Mucosa of rectum (tissue), 2 donors: ENCODE data around the gene SOCS1.

Source experiments
- H3K27ac ChIP-seq, 2 donors: one replicate each; pipeline ENCODE4 v1.7.0; 2013; ENCODE audit warnings: inconsistent platforms in 2 of 2, low read depth in 2 of 2, low read length in 2 of 2
- H3K27me3 ChIP-seq, 2 donors: one replicate each; pipeline ENCODE4 v1.7.0; 2013; ENCODE audit warnings: low read length in 2 of 2; ENCODE audit not compliant: control insufficient read depth in 2 of 2, insufficient read depth in 2 of 2
- H3K36me3 ChIP-seq, 2 donors: one replicate each; pipeline ENCODE4 v1.7.0; 2013; ENCODE audit warnings: low read length in 2 of 2; ENCODE audit not compliant: control insufficient read depth in 2 of 2, insufficient read depth in 2 of 2
- H3K4me1 ChIP-seq, 2 donors: one replicate each; pipeline ENCODE4 v1.7.0; 2013; ENCODE audit warnings: low read length in 2 of 2, mild to moderate bottlenecking in 1 of 2; ENCODE audit not compliant: control insufficient read depth in 2 of 2, insufficient read depth in 2 of 2
- H3K4me3 ChIP-seq, 2 donors: one replicate each; pipeline ENCODE4 v1.7.0; 2013; ENCODE audit warnings: low read length in 2 of 2
- H3K9ac ChIP-seq, 2 donors: one replicate each; pipeline ENCODE4 v1.7.0; 2013; ENCODE audit warnings: low read length in 2 of 2, low read depth in 1 of 2, mild to moderate bottlenecking in 1 of 2
- H3K9me3 ChIP-seq, 2 donors: one replicate each; pipeline ENCODE4 v1.7.0; 2013; ENCODE audit warnings: low read length in 2 of 2; ENCODE audit not compliant: control insufficient read depth in 2 of 2
- donor health status: healthy.
- donor health status: Normal muscosa, but diverticular disease.

SOCS1 gene

DNA sequence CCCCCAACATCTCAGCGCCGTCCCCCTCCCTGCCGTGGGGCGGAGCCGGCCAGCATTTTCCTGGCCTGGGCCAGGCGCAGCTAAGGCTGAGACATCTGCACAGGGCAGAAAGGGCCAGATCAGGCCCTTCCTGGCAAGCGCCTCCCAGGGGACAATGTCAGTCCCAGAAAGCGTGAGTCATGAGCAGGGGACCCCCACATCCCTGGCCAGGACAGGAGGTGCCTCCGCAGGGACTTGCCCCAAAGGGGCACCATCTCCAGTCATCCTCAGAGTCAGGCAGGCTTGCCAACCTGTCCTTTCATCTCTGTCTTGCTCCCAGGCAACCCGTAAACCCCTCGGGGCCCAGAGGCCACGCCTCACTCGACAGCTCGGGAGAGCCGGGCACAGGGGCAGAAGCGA, 43.2 kb downstream of the SOCS1 start:
- Histone ChIP-seq H3K4me1 (no peaks in the 10 kb centered on the region), H3K9ac (no peak overlapping the region), H3K36me3 (no peaks in the 10 kb centered on the region), H3K27me3 (peaks cover 0 to 3% of the 10 kb centered on the region in 2 donors), H3K4me3 (no peak overlapping the region), H3K9me3 (peaks cover under 1 to 2% of the 10 kb centered on the region in 2 donors), H3K27ac (no peak overlapping the region)

DNA sequence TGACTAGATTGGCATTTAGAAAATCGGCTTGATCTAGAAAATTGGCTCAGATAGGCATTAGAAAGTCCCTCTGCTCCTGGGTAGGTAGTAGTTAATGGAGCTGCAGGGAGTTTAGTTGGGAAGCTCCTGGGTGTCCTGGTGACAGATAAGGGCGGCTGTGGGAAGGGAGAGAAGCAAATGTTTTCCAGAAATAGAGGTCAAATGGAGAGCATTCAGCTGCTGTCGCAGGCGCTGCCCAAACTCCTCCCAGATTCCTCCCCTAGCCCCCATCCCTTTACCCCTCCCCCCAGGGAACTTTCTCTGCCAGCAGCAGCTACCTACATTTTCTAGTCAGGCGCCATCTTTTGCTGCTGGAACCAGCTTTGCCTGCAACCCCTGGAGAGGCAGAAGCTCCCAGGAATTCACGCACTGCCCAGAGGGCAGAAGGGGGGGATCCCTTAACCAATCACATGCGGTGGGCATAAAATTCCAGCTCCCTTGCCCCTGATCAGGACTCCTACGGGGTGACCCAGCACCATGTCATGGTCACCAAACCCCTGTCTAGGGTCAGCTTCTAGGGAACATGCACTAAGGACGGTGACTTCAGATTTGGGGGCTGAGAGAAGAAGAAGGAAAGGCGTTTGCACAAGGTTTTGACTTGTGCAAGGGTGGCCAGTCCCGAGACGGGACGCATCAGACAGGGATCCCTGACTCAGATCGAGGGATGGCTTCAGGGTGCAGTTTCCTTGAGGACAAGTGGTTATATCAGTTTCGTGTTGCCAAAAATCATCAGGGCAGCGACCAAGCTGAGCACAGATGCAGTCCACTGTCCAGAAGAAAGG, 43.8 kb downstream of the SOCS1 start:
- H3K27me3 ChIP-seq, result peaks cover 0 to 3% of the 10 kb centered on the region in 2 donors

DNA sequence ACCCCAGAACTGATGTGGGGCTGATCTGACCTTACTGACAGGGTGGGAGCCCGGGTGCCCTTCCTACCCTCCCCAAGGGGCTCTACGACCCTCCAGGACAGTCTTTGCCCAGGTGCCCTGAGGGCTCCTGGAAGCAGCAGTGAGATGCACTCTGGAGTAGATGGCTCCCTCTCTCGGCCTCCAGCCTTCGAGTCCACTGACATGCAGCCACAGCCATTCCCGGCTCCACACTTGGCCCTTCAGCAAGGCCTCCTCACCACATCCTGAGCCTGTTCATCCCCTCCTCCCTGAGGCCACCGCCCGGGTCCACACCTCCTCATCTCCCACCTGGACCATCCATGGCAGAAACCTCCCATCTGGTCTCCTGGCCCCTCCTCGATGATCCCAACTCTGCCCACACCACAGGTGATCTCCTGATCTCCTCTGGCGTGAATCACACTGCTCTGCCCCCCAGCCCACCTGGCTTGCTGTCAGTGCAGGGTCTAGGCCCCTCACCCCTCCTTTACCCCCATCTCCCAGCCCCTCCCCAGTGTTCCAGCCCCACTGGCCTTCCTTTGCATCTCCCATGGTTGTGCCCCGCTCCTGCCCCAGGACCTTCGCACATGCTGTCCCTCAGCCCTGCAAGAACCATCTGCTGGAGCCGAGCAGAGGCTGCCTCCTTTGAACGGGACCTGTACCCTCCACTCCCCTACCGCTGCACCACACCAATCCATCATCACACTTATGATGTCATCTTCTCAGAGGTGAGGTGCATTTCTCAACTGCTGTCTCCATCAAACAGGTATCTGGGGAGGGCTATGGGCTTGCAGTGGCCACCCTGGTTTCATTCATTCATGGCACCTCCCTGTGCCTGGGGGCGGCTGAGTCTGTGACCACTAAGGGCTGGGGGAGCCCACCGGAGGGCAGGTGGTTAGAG, 44.7 kb downstream of the SOCS1 start:
- H3K9ac ChIP-seq, result no peak overlapping the region
- no peaks in the 10 kb centered on the region for H3K9me3 ChIP-seq
- H3K4me1 ChIP-seq, result peaks cover 0 to 2% of the 10 kb centered on the region in 2 donors
- H3K36me3 ChIP-seq, result no peaks in the 10 kb centered on the region
- no peak overlapping the region for H3K4me3 ChIP-seq
- H3K27ac ChIP-seq, result no peak overlapping the region
- peaks cover 0 to 3% of the 10 kb centered on the region in 2 donors for H3K27me3 ChIP-seq

More for the DNA sequence above, 43.8 kb downstream of the SOCS1 start:
- Histone ChIP-seq H3K9ac (no peak overlapping the region), H3K9me3 (no peaks in the 10 kb centered on the region), H3K27ac (no peak overlapping the region), H3K4me1 (no peaks in the 10 kb centered on the region), H3K36me3 (no peaks in the 10 kb centered on the region), H3K4me3 (no peak overlapping the region)

DNA sequence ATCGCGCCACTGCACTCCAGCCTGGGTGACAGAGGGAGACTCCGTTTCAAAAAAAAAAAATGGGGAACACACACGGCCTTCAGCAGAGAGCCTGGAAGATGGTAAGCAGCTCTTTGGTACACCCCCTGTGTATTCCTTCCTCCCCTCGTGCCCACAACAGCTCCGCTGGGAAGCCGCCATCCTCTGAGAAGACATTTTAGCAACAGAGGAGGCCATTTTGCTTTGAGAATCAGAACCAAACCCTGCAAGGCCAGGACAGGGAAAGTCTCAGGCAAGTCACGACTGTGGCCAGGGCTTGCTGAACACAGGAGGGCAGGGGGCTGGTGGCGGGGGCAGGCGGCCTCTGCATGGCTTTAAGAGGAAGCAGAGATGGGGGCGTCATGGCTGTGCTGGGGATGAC, 45.7 kb downstream of the SOCS1 start:
- Histone ChIP-seq H3K9me3 (no peaks in the 10 kb centered on the region), H3K36me3 (no peaks in the 10 kb centered on the region), H3K4me3 (no peak overlapping the region), H3K27me3 (peaks cover 0 to 3% of the 10 kb centered on the region in 2 donors), H3K4me1 (peaks cover 0 to 12% of the 10 kb centered on the region in 2 donors), H3K9ac (no peak overlapping the region), H3K27ac (no peak overlapping the region)

DNA sequence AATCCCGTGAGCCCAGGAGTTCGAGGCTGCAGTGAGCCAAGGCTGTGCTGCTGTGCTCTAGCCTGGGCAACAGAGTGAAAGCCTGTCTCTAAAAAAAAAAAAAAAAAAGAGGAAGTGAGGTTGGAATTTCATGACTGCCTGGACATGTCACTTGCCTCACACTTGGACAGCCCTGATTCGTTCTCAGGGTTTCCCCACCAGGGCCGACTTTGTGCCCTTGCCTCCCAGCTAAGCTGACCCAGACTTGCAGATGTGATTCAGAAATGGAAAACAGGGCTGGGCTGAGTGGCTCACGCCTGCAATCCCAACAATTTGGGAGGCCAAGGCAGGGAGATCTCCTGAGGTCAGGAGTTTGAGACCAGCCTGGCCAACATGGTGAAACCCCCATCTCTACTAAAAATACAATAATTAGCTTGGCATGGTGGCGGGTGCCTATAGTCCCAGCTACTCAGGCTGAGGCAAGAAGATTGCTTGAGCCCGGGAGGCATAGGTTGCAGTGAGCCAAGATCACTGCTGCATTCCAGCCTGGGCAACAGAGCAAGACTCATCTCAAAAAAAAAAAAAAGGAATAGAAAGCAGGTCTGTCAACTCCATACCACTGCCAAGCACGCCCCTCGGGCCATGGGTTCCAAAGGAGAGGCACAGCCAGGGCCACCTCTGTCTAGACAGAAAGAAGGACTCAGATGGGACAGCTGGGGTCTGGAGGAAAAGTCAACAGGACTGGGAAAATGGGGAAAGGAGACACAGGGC, 46.9 kb downstream of the SOCS1 start:
- H3K27me3 ChIP-seq, result peaks cover 3 to 4% of the 10 kb centered on the region in 2 donors
- H3K4me3 ChIP-seq, result no peak overlapping the region
- H3K9me3 ChIP-seq, result no peaks in the 10 kb centered on the region
- H3K9ac ChIP-seq, result no peak overlapping the region
- H3K27ac ChIP-seq, result no peak overlapping the region
- peaks cover 0 to 12% of the 10 kb centered on the region in 2 donors for H3K4me1 ChIP-seq
- H3K36me3 ChIP-seq, result no peaks in the 10 kb centered on the region

DNA sequence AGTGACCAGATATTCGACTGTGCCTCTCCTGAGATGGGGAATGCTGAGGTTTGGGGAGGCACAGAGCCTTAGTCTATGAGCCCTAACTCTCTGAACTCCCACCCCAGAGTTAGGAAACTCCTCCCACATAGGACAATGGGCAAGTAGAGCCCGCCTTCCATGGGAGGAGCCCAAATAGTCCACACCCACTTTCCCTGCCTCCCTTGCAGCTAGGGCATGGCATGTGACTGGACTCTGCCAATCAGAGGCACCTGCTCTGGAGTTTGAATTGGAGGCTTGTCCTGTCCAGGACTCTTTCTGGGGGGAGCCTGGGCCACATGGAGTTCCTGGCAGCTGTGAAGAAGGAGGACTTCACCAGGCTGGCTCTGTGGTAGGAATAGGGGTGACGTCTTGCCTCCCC, 48.4 kb downstream of the SOCS1 start:
- no peak overlapping the region for H3K27ac ChIP-seq
- H3K36me3 ChIP-seq, result no peaks in the 10 kb centered on the region
- no peaks in the 10 kb centered on the region for H3K9me3 ChIP-seq
- H3K4me3 ChIP-seq, result no peak overlapping the region
- H3K4me1 ChIP-seq, result peaks cover 0 to 12% of the 10 kb centered on the region in 2 donors
- H3K9ac ChIP-seq, result no peak overlapping the region
- H3K27me3 ChIP-seq, result peaks cover 0 to 4% of the 10 kb centered on the region in 2 donors

DNA sequence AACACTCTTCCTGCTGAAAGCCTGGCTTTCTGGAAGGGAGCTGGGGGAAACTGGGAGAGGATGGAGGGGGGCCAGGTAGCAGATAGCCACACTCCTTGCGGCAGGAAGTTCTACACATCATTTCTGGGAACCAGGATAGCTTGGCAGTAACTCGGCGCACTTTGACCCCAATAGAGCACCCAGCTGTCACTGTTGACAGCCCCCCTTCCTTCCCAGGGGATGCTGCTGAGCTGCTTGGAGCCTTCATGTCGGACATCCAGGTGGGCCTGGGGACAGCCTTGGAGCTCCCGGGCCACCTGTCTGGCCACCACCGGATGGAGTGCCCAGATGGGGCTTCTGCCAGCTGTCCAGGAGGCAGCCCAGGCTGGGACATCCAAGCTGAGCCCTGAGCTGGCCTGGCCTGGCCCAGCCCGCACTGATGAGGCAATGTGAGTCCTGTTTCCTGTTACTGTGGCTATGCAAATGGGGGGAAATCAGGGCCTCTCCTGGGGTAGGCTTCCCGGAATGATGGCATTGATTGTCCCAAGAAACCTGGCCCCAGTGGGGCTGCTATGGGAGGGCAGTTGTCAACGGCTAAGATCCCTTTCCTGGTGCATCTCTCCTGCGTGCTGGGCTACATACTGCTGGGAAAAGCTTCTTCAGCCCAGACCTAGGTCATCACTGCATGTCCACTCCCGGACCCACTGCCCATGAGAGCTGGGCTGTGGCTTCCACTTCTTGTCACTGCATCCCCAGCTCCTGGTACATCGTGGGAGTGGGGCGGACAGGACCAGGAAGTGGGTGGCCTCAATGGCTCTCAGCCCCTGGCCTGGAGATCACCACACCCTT, 50.0 kb downstream of the SOCS1 start:
- Histone ChIP-seq H3K27me3 (peaks cover 0 to 4% of the 10 kb centered on the region in 2 donors), H3K4me3 (no peak overlapping the region), H3K36me3 (no peaks in the 10 kb centered on the region), H3K4me1 (peaks cover 0 to 12% of the 10 kb centered on the region in 2 donors), H3K9me3 (no peaks in the 10 kb centered on the region), H3K9ac (no peak overlapping the region), H3K27ac (no peak overlapping the region)

DNA sequence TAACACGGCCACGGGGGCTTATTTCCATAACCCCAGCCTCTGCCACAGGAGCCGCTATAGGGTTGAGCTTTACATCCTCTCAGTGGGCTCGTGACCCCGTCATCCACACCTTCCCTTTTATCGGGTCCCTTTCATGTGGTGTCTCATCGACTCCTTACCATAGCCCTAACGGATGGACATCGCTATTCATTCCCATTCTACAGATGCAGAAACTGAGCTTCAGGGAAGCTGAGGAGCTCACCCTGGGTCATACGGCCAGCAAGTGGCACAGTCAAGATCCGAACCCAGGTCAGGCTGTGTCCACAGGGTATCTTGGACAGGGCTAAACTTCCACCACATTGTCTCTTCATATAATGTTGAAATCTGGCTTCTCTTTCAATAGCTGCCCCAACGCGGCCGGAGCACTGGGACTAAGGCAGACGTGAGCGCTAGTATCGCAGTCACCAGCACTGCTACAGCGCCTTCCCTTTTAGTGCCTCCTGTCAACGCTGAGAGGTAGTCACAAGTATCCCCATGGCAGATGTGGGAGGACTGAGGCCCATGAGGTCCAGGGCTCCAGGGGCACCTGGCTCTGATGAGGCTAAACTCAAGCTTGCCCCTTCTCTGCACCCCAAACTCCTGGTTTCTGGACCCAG, 50.8 kb downstream of the SOCS1 start:
- H3K27ac ChIP-seq, result no peak overlapping the region
- H3K4me1 ChIP-seq, result peaks cover 0 to 12% of the 10 kb centered on the region in 2 donors
- no peak overlapping the region for H3K9ac ChIP-seq
- no peak overlapping the region for H3K4me3 ChIP-seq
- H3K27me3 ChIP-seq, result peaks cover 0 to 4% of the 10 kb centered on the region in 2 donors
- H3K9me3 ChIP-seq, result no peaks in the 10 kb centered on the region
- no peaks in the 10 kb centered on the region for H3K36me3 ChIP-seq

DNA sequence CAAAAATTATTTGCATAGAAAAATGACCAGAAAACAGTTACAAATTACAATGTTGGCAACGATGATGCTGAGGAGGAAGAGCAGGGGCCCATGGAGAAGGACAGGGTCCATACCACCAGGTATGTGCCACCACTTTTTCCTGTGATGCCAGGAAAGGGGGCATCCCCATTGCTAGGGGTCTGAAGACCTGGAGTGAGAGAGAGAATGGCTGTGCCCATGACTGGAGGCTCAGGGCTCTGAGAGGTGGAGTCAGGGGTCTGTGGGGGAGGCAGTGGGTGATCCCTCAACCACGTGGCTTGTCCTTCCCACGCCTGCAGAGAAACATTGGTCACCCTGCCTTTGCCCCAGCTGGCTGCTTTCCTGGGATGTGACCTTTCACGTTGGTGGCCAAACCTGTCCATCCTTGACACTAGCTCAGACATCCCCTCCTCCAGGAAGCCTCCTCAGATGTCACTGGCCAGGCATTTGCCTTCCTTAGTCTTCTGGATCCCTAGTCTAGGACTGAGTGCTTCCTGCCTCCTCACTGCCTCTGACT, 51.4 kb downstream of the SOCS1 start:
- peaks cover 0 to 12% of the 10 kb centered on the region in 2 donors for H3K4me1 ChIP-seq
- no peak overlapping the region for H3K4me3 ChIP-seq
- no peak overlapping the region for H3K9ac ChIP-seq
- no peaks in the 10 kb centered on the region for H3K9me3 ChIP-seq
- peaks cover 0 to 4% of the 10 kb centered on the region in 2 donors for H3K27me3 ChIP-seq
- no peaks in the 10 kb centered on the region for H3K36me3 ChIP-seq
- H3K27ac ChIP-seq, result no peak overlapping the region
